Loucy (cell line): Measurements from ENCODE around the gene CEP112.

Experiments
- EZH2phosphoT487 ChIP-seq: fragments of 200-600 bp; IDR thresholded peaks from 2 replicates; pipeline ENCODE4 v1.6.1; 2018; ENCODE audit warnings: antibody characterized with exemption, mild to moderate bottlenecking, moderate library complexity, borderline replicate concordance
- TF ChIP-seq, protein P1 (sequence below): fragments of 200-600 bp; sonication (generic); conservative IDR thresholded peaks from 2 replicates; pipeline ENCODE4 v1.5.1; 2014; ENCODE audit warnings: mild to moderate bottlenecking, antibody characterized with exemption, low read length

DNA sequence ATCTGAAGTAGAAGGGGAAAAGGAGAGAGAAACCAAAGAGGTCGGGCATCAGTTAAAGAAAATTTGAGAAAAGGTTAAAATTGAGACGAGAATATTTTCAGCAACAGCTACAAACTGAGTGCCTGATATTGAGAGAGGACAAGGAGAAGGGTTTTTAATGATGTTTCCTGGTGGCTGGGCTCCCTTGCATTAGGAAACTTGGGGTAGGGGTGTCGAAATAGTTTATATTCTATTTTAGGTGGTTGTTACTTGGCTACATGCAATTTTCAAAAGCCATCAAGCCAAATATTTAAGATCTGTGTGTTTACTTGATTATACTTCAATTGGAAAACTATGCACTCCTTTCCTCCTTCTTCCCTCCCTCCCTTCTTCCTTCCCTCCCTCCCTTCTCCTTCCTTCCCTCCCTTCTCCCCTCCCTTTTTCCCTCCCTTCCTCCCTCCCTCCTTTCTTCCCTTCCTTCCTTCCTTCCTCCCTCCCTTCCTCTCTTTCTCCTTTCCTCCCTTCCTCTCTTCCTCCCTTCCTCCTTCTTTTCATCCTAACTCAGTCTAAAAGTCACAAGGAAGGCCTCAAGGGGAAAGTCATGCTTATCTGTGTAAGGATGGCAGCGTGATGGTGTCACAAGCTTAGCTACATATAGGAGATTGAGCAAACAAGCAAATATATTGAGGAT is 39.1 kb upstream of the CEP112 start:
- TF ChIP-seq, protein P1, sequence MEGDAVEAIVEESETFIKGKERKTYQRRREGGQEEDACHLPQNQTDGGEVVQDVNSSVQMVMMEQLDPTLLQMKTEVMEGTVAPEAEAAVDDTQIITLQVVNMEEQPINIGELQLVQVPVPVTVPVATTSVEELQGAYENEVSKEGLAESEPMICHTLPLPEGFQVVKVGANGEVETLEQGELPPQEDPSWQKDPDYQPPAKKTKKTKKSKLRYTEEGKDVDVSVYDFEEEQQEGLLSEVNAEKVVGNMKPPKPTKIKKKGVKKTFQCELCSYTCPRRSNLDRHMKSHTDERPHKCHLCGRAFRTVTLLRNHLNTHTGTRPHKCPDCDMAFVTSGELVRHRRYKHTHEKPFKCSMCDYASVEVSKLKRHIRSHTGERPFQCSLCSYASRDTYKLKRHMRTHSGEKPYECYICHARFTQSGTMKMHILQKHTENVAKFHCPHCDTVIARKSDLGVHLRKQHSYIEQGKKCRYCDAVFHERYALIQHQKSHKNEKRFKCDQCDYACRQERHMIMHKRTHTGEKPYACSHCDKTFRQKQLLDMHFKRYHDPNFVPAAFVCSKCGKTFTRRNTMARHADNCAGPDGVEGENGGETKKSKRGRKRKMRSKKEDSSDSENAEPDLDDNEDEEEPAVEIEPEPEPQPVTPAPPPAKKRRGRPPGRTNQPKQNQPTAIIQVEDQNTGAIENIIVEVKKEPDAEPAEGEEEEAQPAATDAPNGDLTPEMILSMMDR: no peak
- TF ChIP-seq EZH2phosphoT487: no peak
